GM12878 (cell line): ENCODE measurements around the gene RUVBL2. TPM values are rescaled to one million over a fixed set of nuclear protein-coding genes. Genes with fewer than 3 reads are reported as not detected.

Source experiments
- ATAC-seq: fragments of 200-7000 bp; cut with Tn5 transposase; 3 replicates; pipeline ENCODE4 v1.9.1; 2020; ENCODE audit warnings: mild to moderate bottlenecking, moderate library complexity
- Bru-seq: library from RNA; stranded (reverse); fragments of 400-500 nt; gene quantifications from one replicate; lab custom pipeline; 2021; lab: Mats Ljungman, UMichigan
- BruChase-seq, 2 experiments: library from RNA; stranded (reverse); fragments of 400-500 nt; gene quantifications; one replicate each; lab custom pipeline; 2021; lab: Mats Ljungman, UMichigan
- BruUV-seq: library from RNA; stranded (reverse); fragments of 400-500 nt; replicated peaks from 2 replicates; lab custom pipeline; 2021; lab: Mats Ljungman, UMichigan
- CTCF ChIA-PET: fragments of 300-600 bp; sonication (Branson Sonifier 250); formaldehyde crosslinking; extraction: SDS; loops from one replicate; lab custom pipeline; 2021; ENCODE audit warnings: inconsistent platforms; lab: Yijun Ruan, JAX
- POLR2A ChIA-PET: fragments of 350-600 bp; formaldehyde crosslinking; extraction: SDS; loops from one replicate; lab custom pipeline; 2021; ENCODE audit warnings: inconsistent platforms; lab: Charles Lee
- RAD21 ChIA-PET: fragments of 300-600 bp; sonication (Branson Sonifier 250); formaldehyde crosslinking; loops from one replicate; lab custom pipeline; 2023; ENCODE audit warnings: antibody characterized with exemption; ENCODE audit not compliant: unreplicated experiment; lab: Charles Lee
- SMC1A ChIA-PET: fragments of 300-600 bp; sonication (Branson Sonifier 250); formaldehyde crosslinking; loops from one replicate; lab custom pipeline; 2023; ENCODE audit not compliant: unreplicated experiment, uncharacterized antibody; lab: Charles Lee
- DNase-seq: peaks from one replicate; pipeline ENCODE4 v3.0.0-alpha.2; 2011; ENCODE audit warnings: low read depth, low spot score
- FAIRE-seq: peaks from 3 replicates; lab custom pipeline; 2011; peaks lifted over from hg19 to GRCh38; lab: Jason Lieb, UNC
- H2AFZ ChIP-seq: 2 replicates; pipeline ENCODE4 v1.6.0; 2011; ENCODE audit warnings: low read depth, low read length, control low read depth; ENCODE audit not compliant: control insufficient read depth
- H3K27ac ChIP-seq: 2 replicates; pipeline ENCODE4 v1.5.1; 2011; ENCODE audit warnings: control low read depth; ENCODE audit not compliant: control insufficient read depth, insufficient read depth
- H3K27me3 ChIP-seq, 2 experiments: replicated peaks in 1 of 2; 2 replicates each; pipeline versions ENCODE4 v1.6.0 to v1.6.1; 2011; ENCODE audit warnings: low read length in 1 of 2; ENCODE audit not compliant: control insufficient read depth in 2 of 2, insufficient read depth in 2 of 2
- H3K36me3 ChIP-seq, 2 experiments: 2 replicates each; pipeline ENCODE4 v1.5.1; 2011; ENCODE audit warnings: low read length in 1 of 2; ENCODE audit not compliant: control insufficient read depth in 2 of 2, insufficient read depth in 2 of 2
- H3K4me1 ChIP-seq: 2 replicates; pipeline ENCODE4 v1.6.1; 2011; ENCODE audit warnings: mild to moderate bottlenecking, low read length, moderate library complexity, mixed read lengths; ENCODE audit not compliant: control insufficient read depth, insufficient read depth
- H3K4me2 ChIP-seq: 2 replicates; pipeline ENCODE4 v1.6.0; 2011; ENCODE audit warnings: control low read depth; ENCODE audit not compliant: control insufficient read depth, insufficient read depth
- H3K4me3 ChIP-seq: fragments of 200-600 bp; sonication (generic); 2 replicates; pipeline ENCODE4 v1.5.1; 2016
- H3K79me2 ChIP-seq: 2 replicates; pipeline ENCODE4 v1.6.0; 2011; ENCODE audit warnings: low read length; ENCODE audit not compliant: control insufficient read depth, insufficient read depth
- H3K9ac ChIP-seq: 2 replicates; pipeline ENCODE4 v1.8.0; 2011; ENCODE audit warnings: low read length, control low read depth, mixed read lengths; ENCODE audit not compliant: control insufficient read depth, insufficient read depth
- H3K9me3 ChIP-seq: replicated peaks from 3 replicates; pipeline ENCODE4 v1.5.1; 2011; ENCODE audit warnings: mild to moderate bottlenecking, low read length; ENCODE audit not compliant: control insufficient read depth, insufficient read depth
- H4K20me1 ChIP-seq: 2 replicates; pipeline ENCODE4 v1.6.0; 2011; ENCODE audit not compliant: control insufficient read depth, insufficient read depth
- CHD4 ChIP-seq: fragments of 200-600 bp; sonication (generic); IDR thresholded peaks from 2 replicates; pipeline ENCODE4 v1.6.1; 2016; ENCODE audit warnings: mild to moderate bottlenecking
- CTCF ChIP-seq, 3 experiments: IDR thresholded peaks in 2 of 3; conservative IDR thresholded peaks in 1 of 3; 2 replicates each; pipeline ENCODE4 v1.5.1; 2011; ENCODE audit warnings: low read depth in 3 of 3, low read length in 3 of 3, mild to moderate bottlenecking in 3 of 3, control low read depth in 2 of 3, moderate library complexity in 2 of 3, inconsistent platforms in 1 of 3, mixed read lengths in 1 of 3; ENCODE audit not compliant: control insufficient read depth in 2 of 3, insufficient read depth in 1 of 3; ENCODE audit errors: extremely low read depth in 1 of 3
- E4F1 ChIP-seq: fragments of 450-650 bp; IDR thresholded peaks from 2 replicates; pipeline ENCODE4 v1.6.1; 2018; ENCODE audit warnings: borderline replicate concordance, mild to moderate bottlenecking; ENCODE audit not compliant: partially characterized antibody
- FOXK2 ChIP-seq: fragments of 450-650 bp; IDR thresholded peaks from 2 replicates; pipeline ENCODE4 v1.6.1; 2017; ENCODE audit warnings: mild to moderate bottlenecking, moderate library complexity
- FOXM1 ChIP-seq: IDR thresholded peaks from 2 replicates; pipeline ENCODE4 v1.6.1; 2012; ENCODE audit warnings: low read depth, mild to moderate bottlenecking, inconsistent platforms, low read length, moderate library complexity
- NFYA ChIP-seq: IDR thresholded peaks from 2 replicates; pipeline ENCODE4 v1.6.1; 2011; ENCODE audit warnings: low read depth, mild to moderate bottlenecking, low read length, improper control_type of control experiment, borderline replicate concordance
- PAX5 ChIP-seq: IDR thresholded peaks from 2 replicates; pipeline ENCODE4 v1.6.1; 2011; ENCODE audit warnings: low read depth, low read length, borderline replicate concordance
- SMC3 ChIP-seq: IDR thresholded peaks from 2 replicates; pipeline ENCODE4 v1.6.1; 2011; ENCODE audit warnings: low read length, improper control_type of control experiment, borderline replicate concordance
- STAT3 ChIP-seq: IDR thresholded peaks from 2 replicates; pipeline ENCODE4 v1.6.1; 2011; ENCODE audit warnings: low read depth, low read length, improper control_type of control experiment
- WRNIP1 ChIP-seq: IDR thresholded peaks from 2 replicates; pipeline ENCODE4 v1.6.1; 2011; ENCODE audit warnings: low read depth, low read length, improper control_type of control experiment, borderline replicate concordance
- ZBED1 ChIP-seq: IDR thresholded peaks from 2 replicates; pipeline ENCODE4 v1.6.1; 2016; ENCODE audit warnings: borderline replicate concordance
- ZNF384 ChIP-seq: IDR thresholded peaks from 2 replicates; pipeline ENCODE4 v1.6.1; 2012; ENCODE audit warnings: low read depth, mild to moderate bottlenecking, low read length, improper control_type of control experiment, borderline replicate concordance
- WGBS: methylation state at CpG from one replicate; pipeline ENCODE4 v1.1.6; 2016; ENCODE audit warnings: low lambda C conversion rate; ENCODE audit not compliant: insufficient replicate concordance, insufficient coverage; ENCODE audit errors: missing lambda C conversion rate; 5-methylcytosine and 5-hydroxymethylcytosine counted together
- in situ Hi-C: fragments of 300-500 bp; cut with MboI; formaldehyde crosslinking; loops from 9 replicates; pipeline ENCODE4 v1.14.3; 2018; ENCODE audit warnings: mixed read lengths
- intact Hi-C: fragments of 100-400 bp; cut with micrococcal nuclease; formaldehyde crosslinking; loops from one replicate; pipeline ENCODE4 v1.14.2; 2022; ENCODE audit not compliant: unreplicated experiment
- long read RNA-seq, 2 experiments: library from polyadenylated mRNA; unstranded; transcript quantifications; one replicate each; pipeline ENCODE4 v2.0.0, GENCODE V29; 2019 to 2020
- polyA minus RNA-seq, 3 experiments: library from RNA; depleted of rRNA, polyadenylated mRNA; stranded (reverse); fragments of >200 nt; gene quantifications; 2 replicates each; pipeline ENCODE4 v1.2.3, GENCODE V29; 2011
- polyA plus RNA-seq, 11 experiments: library from polyadenylated mRNA; depleted of rRNA in 4 of 11; unstranded in 6 of 11; stranded (reverse) in 5 of 11; fragments of >200 nt; fragmentation: Nextera tagmentation in 4 of 11; fragmentation: Illumina TruSeq in 1 of 11; extraction: Ambion mirVana in 4 of 11; extraction: Trizol in 1 of 11; gene quantifications; 1 replicate in 1 of 11; 2 replicates in 10 of 11; pipeline versions ENCODE4 v1.2.1 to v1.2.3, GENCODE V29; 2011 to 2016; ENCODE audit warnings: inconsistent platforms in 2 of 11, missing spikeins in 2 of 11, low read depth in 1 of 11
- total RNA-seq, 4 experiments: library from RNA; depleted of rRNA in 3 of 4; stranded (reverse); fragments of >200 nt in 3 of 4; fragmentation: Illumina TruSeq in 1 of 4; extraction: Trizol in 1 of 4; gene quantifications; 2 replicates each; pipeline versions ENCODE4 v1.2.1 to v1.2.3, GENCODE V29; 2013 to 2021

Gene RUVBL2
- 60.9 and 67.9 TPM in 2 replicates for total RNA-seq (2013; cell fraction: nucleolus; rRNA removed)
- total RNA-seq (2014; rRNA removed) (195 and 202 TPM in 2 replicates), total RNA-seq (2014; rRNA removed; fragmentation: Illumina TruSeq; extraction: Trizol) (80.3 and 97.0 TPM in 2 replicates), total RNA-seq (2021) (134 and 142 TPM in 2 replicates), polyA plus RNA-seq (2011; rRNA removed) (58.7 and 117 TPM in 2 replicates), polyA plus RNA-seq (2014; fragmentation: Illumina TruSeq; extraction: Trizol) (11.8 and 53.8 TPM in 2 replicates), polyA plus RNA-seq (2014; fragmentation: Nextera tagmentation; extraction: Ambion mirVana) (10 to 100 TPM; 33.8 to 70.6 TPM), polyA plus RNA-seq (2014; rRNA removed) (142 and 166 TPM in 2 replicates), polyA plus RNA-seq (2016; fragmentation: Nextera tagmentation; extraction: Ambion mirVana) (100 to 1,000 TPM; 214 to 224 TPM), polyA minus RNA-seq (2011; rRNA and poly(A)+ RNA removed) (125 and 207 TPM in 2 replicates), Bru-seq, nascent RNA (percentile 59 among the genes with signal in this experiment), BruChase-seq, experiment 1, labeled RNA remaining after a 6-hour chase (percentile 65 among the genes with signal in this experiment), BruChase-seq, experiment 2, labeled RNA remaining after a 2-hour chase (percentile 58 among the genes with signal in this experiment)
- 38.4 TPM for polyA plus RNA-seq (2011; ENCODE audit: low read depth)
- 182 and 281 TPM in 2 replicates for polyA plus RNA-seq (2011; cell fraction: cytosol; rRNA removed)
- polyA plus RNA-seq (2011; cell fraction: nucleus; rRNA removed): 206 and 275 TPM in 2 replicates
- polyA plus RNA-seq (2012): 88.4 and 111 TPM in 2 replicates
- 59.3 and 70.5 TPM in 2 replicates for polyA minus RNA-seq (2011; cell fraction: cytosol; rRNA and poly(A)+ RNA removed)
- polyA minus RNA-seq (2011; cell fraction: nucleus; rRNA and poly(A)+ RNA removed): 47.3 and 83.5 TPM in 2 replicates
- long read RNA-seq, experiment 1, transcript RUVBL2-206 (15 exons, 2,009 nt): major isoform, 165 of 227 reads
- long read RNA-seq, experiment 1, partial matches to known transcripts: 44 of 227 reads
- long read RNA-seq, experiment 1, other reads (novel, unspliced or antisense): 18 of 227 reads
- long read RNA-seq, experiment 2, transcript RUVBL2-206 (15 exons, 2,009 nt): major isoform, 275 of 321 reads
- long read RNA-seq, experiment 2, partial matches to known transcripts: 18 of 321 reads
- long read RNA-seq, experiment 2, other reads (novel, unspliced or antisense): 25 of 321 reads

GRCh38 chr19:48993175-48994034, at the start of gene RUVBL2, which contains the start of gene GYS1:
Gene RUVBL2, plus strand, starts transcription at chr19:48993887. Its CDS starts 25 bp downstream, at chr19:48993912.
Gene GYS1, minus strand, starts transcription at chr19:48993309. Its CDS starts 197 bp downstream, at chr19:48993112.
- peaks cover 3% of the 10 kb centered on the region for H3K4me1 ChIP-seq
- intact Hi-C loops: no loop called here
- WGBS: under 1% methylated on average over 56 of the region's 56 CpGs
- FAIRE-seq: peak; percentile 100
- peak within 1 kb of the TSS; percentile 86 for H2AFZ ChIP-seq
- peak; percentile 98 for DNase-seq
- in situ Hi-C loops: no loop called here
- peaks cover 0 to 7% of the 10 kb centered on the region in 2 experiments; a peak in 3 of 4 replicates for H3K36me3 ChIP-seq
- peak within 1 kb of the TSS; percentile 86 for H3K27ac ChIP-seq
- POLR2A ChIA-PET: interaction anchor here (0.5 to 3.6 kb wide), 36 partner anchors 8 to 1467 kb away, joined by 3 to 41 read pairs (median 4); partner anchors contain the start of genes ALDH16A1, BAX, CD37 and FTL
- peak; percentile 96 for ATAC-seq
- CTCF ChIA-PET: interaction anchor here (0.6 to 4.0 kb wide), 41 partner anchors 9 to 789 kb away, joined by 3 to 55 read pairs (median 5); partner anchors contain the start of genes CA11, CGB2, HSD17B14 and LHB
- RAD21 ChIA-PET: interaction anchor here (0.7 to 2.4 kb wide), 24 partner anchors 15 to 648 kb away, joined by 3 to 17 read pairs (median 5); partner anchors contain the start of genes BCAT2, CA11, CGB2 and DBP
- no peaks in the 10 kb centered on the region for H4K20me1 ChIP-seq
- H3K79me2 ChIP-seq: peaks cover 53% of the 10 kb centered on the region
- no peaks in the 10 kb centered on the region for H3K27me3 ChIP-seq
- H3K4me3 ChIP-seq: peak within 1 kb of the TSS; percentile 93
- BruUV-seq: no TSS peak
- SMC1A ChIA-PET: interaction anchor here (0.5 to 1.9 kb wide), 17 partner anchors 10 to 1787 kb away, joined by 3 to 11 read pairs (median 4); partner anchors contain the start of genes CA11 and FTL
- peak within 1 kb of the TSS; percentile 80 for H3K4me2 ChIP-seq
- no peaks in the 10 kb centered on the region for H3K9me3 ChIP-seq
- H3K9ac ChIP-seq: peak within 1 kb of the TSS; percentile 91
- TF ChIP-seq ZNF384 (no peak), PAX5 (peak; percentile 46; the same call in 1 of the 2 replicates), STAT3 (no peak), FOXK2 (peak; percentile 80), CHD4 (no peak), ZBED1 (no peak), NFYA (no peak; the same call in 1 of the 2 replicates), WRNIP1 (0 out of 2 replicates have a peak, but pooled peaks have one; percentile 26), FOXM1 (no peak), E4F1 (peak; percentile 33), CTCF (IDR thresholded peaks at IDR 0.05 in 2 of 3, conservative IDR thresholded peaks at IDR 0.05 in 1 of 3; ENCODE audit: control insufficient read depth in 2 of 3, extremely low read depth in 1 of 3, insufficient read depth in 1 of 3, low read depth in 3 of 3, low read length in 3 of 3) (peak; percentile 98; a peak in 5 of 6 replicates), SMC3 (peak; percentile 28; the same call in 1 of the 2 replicates)
